IPS DF 6.9 (cell line): Measurements from ENCODE around the gene DDX42.

Experiments used
- DNase-seq: peaks from one replicate; pipeline ENCODE4 v3.0.0-alpha.2; 2013; ENCODE audit warnings: low read depth, low spot score
- H3K27ac ChIP-seq: one replicate; pipeline ENCODE4 v1.5.1; 2013; ENCODE audit warnings: low read length, control low read depth
- H3K27me3 ChIP-seq: 2 replicates; pipeline ENCODE4 v1.6.1; 2013; ENCODE audit warnings: mild to moderate bottlenecking, low read length; ENCODE audit not compliant: control insufficient read depth, insufficient read depth
- H3K36me3 ChIP-seq: 2 replicates; pipeline ENCODE4 v1.6.1; 2013; ENCODE audit warnings: low read length; ENCODE audit not compliant: control insufficient read depth, insufficient read depth
- H3K4me1 ChIP-seq: 2 replicates; pipeline ENCODE4 v1.6.1; 2013; ENCODE audit warnings: low read length; ENCODE audit not compliant: control insufficient read depth, insufficient read depth
- H3K4me3 ChIP-seq: 2 replicates; pipeline ENCODE4 v1.5.1; 2013; ENCODE audit warnings: mild to moderate bottlenecking, low read length
- H3K9me3 ChIP-seq: 2 replicates; pipeline ENCODE4 v1.6.1; 2013; ENCODE audit warnings: low read length, inconsistent platforms; ENCODE audit not compliant: control insufficient read depth, insufficient read depth
- WGBS: extraction: QIAGEN DNeasy Blood & Tissue Kit; methylation state at CpG from one replicate; pipeline ENCODE4 v1.1.7; 2013; ENCODE audit warnings: mixed read lengths, missing lambda C conversion rate; ENCODE audit not compliant: insufficient read length, insufficient coverage; 5-methylcytosine and 5-hydroxymethylcytosine counted together

Gene DDX42

DNA sequence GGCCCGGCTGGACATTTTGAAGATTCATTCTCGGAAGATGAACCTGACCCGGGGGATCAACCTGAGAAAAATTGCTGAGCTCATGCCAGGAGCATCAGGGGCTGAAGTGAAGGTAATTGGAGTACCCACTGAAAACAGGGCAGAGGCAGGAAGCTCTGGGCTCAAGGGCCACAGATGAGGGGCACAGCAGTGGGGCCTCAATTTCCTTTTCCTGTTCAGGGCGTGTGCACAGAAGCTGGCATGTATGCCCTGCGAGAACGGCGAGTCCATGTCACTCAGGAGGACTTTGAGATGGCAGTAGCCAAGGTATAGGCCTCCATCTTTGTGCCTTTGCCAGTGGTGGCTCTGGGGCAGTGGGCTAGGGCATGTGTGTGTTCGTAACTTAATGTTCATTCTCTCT lies 57.5 kb downstream of the DDX42 start:
- H3K4me3 ChIP-seq: no peak overlapping the region
- WGBS: no CpG with 5 or more reads among the region's 8 CpGs
- H3K27ac ChIP-seq: no peak overlapping the region
- no peak for DNase-seq
- H3K9me3 ChIP-seq: no peaks in the 10 kb centered on the region
- no peaks in the 10 kb centered on the region for H3K27me3 ChIP-seq
- no peaks in the 10 kb centered on the region for H3K4me1 ChIP-seq
- H3K36me3 ChIP-seq: peaks cover 50% of the 10 kb centered on the region

GRCh38 chr17:63832014-63832413 lies 58.0 kb downstream of the DDX42 start:
- no peak for DNase-seq
- H3K36me3 ChIP-seq: peaks cover 50% of the 10 kb centered on the region
- H3K4me1 ChIP-seq: no peaks in the 10 kb centered on the region
- no peak overlapping the region for H3K4me3 ChIP-seq
- WGBS: no CpG with 5 or more reads among the region's 5 CpGs
- no peak overlapping the region for H3K27ac ChIP-seq
- H3K27me3 ChIP-seq: no peaks in the 10 kb centered on the region
- H3K9me3 ChIP-seq: no peaks in the 10 kb centered on the region

GRCh38 chr17:63832455-63832854 lies 58.5 kb downstream of the DDX42 start:
- DNase-seq: no peak
- no CpG with 5 or more reads among the region's 2 CpGs for WGBS
- no peak overlapping the region for H3K27ac ChIP-seq

DNA sequence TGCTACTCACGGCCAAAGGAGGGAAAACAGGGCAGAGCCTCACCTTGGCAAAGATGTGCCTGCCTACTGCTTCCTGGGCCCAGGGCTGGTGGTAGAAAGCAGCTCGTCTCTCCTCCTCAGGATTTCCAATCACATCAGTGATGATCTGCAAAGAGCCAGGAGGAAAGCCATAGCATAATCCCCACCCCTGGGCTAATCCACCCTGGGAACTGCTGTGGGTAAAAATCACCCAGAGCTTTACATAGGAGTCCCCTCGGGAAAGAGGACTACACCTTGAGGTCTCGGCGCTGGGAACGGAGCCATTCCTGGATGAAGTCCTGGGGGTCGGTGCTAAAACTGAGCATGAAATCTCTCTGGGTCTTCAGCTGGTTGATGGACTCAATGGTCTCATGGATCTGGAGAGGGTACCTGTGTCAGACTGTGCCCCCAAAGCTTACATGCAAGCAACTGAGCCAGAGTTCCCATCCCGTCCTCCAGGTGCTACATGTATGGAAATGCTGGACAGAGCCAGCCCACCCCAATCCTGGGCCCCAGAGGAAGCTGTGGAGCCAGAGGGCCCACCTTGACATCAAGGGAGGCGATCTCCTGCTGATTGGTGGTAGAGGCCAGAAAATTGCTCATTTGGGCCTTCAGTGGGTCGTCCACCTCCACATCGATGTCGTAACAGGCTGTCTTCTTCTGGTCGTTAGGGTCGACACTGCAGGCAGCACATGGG lies 59.2 kb downstream of the DDX42 start:
- H3K36me3 ChIP-seq: peaks cover 50% of the 10 kb centered on the region
- no peak for DNase-seq
- whole genome bisulfite sequencing: no CpG with 5 or more reads among the region's 14 CpGs
- H3K9me3 ChIP-seq: no peaks in the 10 kb centered on the region
- no peaks in the 10 kb centered on the region for H3K27me3 ChIP-seq
- no peak overlapping the region for H3K4me3 ChIP-seq
- H3K27ac ChIP-seq: no peak overlapping the region
- 0 out of 2 replicates have a peak, but pooled peaks cover under 1% of the 10 kb centered on the region for H3K4me1 ChIP-seq

More at GRCh38 chr17:63832455-63832854, 58.5 kb downstream of the DDX42 start:
- H3K4me3 ChIP-seq: no peak overlapping the region
- H3K9me3 ChIP-seq: no peaks in the 10 kb centered on the region
- H3K36me3 ChIP-seq: peaks cover 50% of the 10 kb centered on the region
- H3K4me1 ChIP-seq: no peaks in the 10 kb centered on the region
- H3K27me3 ChIP-seq: no peaks in the 10 kb centered on the region

GRCh38 chr17:63833741-63834373 lies 59.9 kb downstream of the DDX42 start:
- Histone ChIP-seq H3K9me3 (no peaks in the 10 kb centered on the region), H3K4me3 (no peak overlapping the region), H3K27ac (no peak overlapping the region), H3K27me3 (no peaks in the 10 kb centered on the region), H3K4me1 (0 out of 2 replicates have a peak, but pooled peaks cover 2% of the 10 kb centered on the region), H3K36me3 (peaks cover 50% of the 10 kb centered on the region)
- no CpG with 5 or more reads among the region's 15 CpGs for WGBS
- no peak for DNase-seq

- peak; percentile 58 for DNase-seq
- Histone ChIP-seq H3K27ac (no peak overlapping the region), H3K36me3 (peaks cover 46% of the 10 kb centered on the region), H3K9me3 (no peaks in the 10 kb centered on the region), H3K4me1 (0 out of 2 replicates have a peak, but pooled peaks cover 2% of the 10 kb centered on the region), H3K4me3 (no peak overlapping the region), H3K27me3 (no peaks in the 10 kb centered on the region)
- WGBS: no CpG with 5 or more reads among the region's 13 CpGs
Measured at GRCh38 chr17:63834431-63835166, 60.6 kb downstream of the DDX42 start.

- peaks cover 39% of the 10 kb centered on the region for H3K36me3 ChIP-seq
- no peaks in the 10 kb centered on the region for H3K9me3 ChIP-seq
- H3K27ac ChIP-seq: no peak overlapping the region
- no peak for DNase-seq
- 0 out of 2 replicates have a peak, but pooled peaks cover 2% of the 10 kb centered on the region for H3K4me1 ChIP-seq
- H3K27me3 ChIP-seq: no peaks in the 10 kb centered on the region
- WGBS: no CpG with 5 or more reads among the region's 9 CpGs
- no peak overlapping the region for H3K4me3 ChIP-seq
Measured at GRCh38 chr17:63835167-63835720, 61.3 kb downstream of the DDX42 start.

GRCh38 chr17:63836811-63837210 lies 62.8 kb downstream of the DDX42 start:
- WGBS: no CpG with 5 or more reads among the region's 7 CpGs
- Histone ChIP-seq H3K4me3 (no peak overlapping the region), H3K36me3 (peaks cover 24% of the 10 kb centered on the region), H3K27ac (no peak overlapping the region), H3K4me1 (peaks cover 5% of the 10 kb centered on the region), H3K9me3 (no peaks in the 10 kb centered on the region), H3K27me3 (no peaks in the 10 kb centered on the region)
- no peak for DNase-seq

GRCh38 chr17:63837480-63837879 lies 63.5 kb downstream of the DDX42 start:
- DNase-seq: no peak
- Histone ChIP-seq H3K4me3 (no peak overlapping the region), H3K27me3 (no peaks in the 10 kb centered on the region), H3K9me3 (no peaks in the 10 kb centered on the region), H3K4me1 (peaks cover 5% of the 10 kb centered on the region), H3K27ac (no peak overlapping the region), H3K36me3 (peaks cover 17% of the 10 kb centered on the region)
- WGBS: no CpG with 5 or more reads among the region's 12 CpGs

- Histone ChIP-seq H3K27me3 (no peaks in the 10 kb centered on the region), H3K9me3 (no peaks in the 10 kb centered on the region), H3K36me3 (peaks cover 11% of the 10 kb centered on the region), H3K4me1 (peaks cover 5% of the 10 kb centered on the region), H3K27ac (no peak overlapping the region), H3K4me3 (no peak overlapping the region)
- no peak for DNase-seq
- no CpG with 5 or more reads among the region's 5 CpGs for WGBS
Measured at GRCh38 chr17:63837962-63838600, 64.1 kb downstream of the DDX42 start.
